ENCODE results near the gene KBTBD3. TPM values are rescaled to one million over a fixed set of nuclear protein-coding genes. Genes with fewer than 3 reads are reported as not detected.

The KBTBD3 gene
- total RNA-seq, 1 donor from 2014 or later = 8.9 TPM

DNA sequence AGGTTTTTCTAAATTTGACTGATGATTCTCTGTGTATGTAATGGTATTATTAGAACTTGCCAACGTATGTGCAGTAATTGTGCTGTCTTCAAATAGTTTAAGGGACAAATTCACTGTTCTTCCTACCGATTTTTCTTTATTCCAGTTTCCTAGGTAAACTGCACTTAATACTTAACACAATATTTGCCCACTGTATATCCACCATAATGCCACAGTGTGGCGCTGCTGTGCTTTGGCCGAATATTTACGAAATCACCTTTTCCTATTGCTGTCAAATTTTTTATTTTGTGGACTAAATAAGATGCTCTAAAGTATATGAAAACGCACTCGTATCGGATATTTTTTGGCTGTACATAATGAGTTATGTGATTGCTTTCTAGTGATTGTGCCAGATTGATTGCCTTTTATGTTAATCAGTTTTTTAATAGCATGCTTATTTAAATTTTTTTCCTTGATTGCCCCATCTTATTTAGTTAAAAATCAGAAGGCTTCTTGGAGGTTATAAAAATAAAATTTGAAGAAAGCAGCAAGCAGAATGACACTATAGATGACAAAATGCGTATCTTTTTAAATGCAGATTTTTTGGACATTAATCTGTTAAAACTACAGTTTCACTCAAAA is 10.8 kb upstream of the KBTBD3 start:
- peak; percentile 62 for DNase-seq
- Mint-ChIP-seq H3K27ac (ENCODE audit: unreplicated experiment) (no peak overlapping the region), H3K4me3 (ENCODE audit: unreplicated experiment) (peak overlapping the region; percentile 53), H3K4me1 (ENCODE audit: low read depth, unreplicated experiment) (peaks cover 20% of the 10 kb centered on the region), H3K27me3 (ENCODE audit: unreplicated experiment) (no peaks in the 10 kb centered on the region), H3K9me3 (ENCODE audit: unreplicated experiment) (no peaks in the 10 kb centered on the region), H3K36me3 (ENCODE audit: unreplicated experiment) (no peaks in the 10 kb centered on the region)
- TF ChIP-seq, protein P1, sequence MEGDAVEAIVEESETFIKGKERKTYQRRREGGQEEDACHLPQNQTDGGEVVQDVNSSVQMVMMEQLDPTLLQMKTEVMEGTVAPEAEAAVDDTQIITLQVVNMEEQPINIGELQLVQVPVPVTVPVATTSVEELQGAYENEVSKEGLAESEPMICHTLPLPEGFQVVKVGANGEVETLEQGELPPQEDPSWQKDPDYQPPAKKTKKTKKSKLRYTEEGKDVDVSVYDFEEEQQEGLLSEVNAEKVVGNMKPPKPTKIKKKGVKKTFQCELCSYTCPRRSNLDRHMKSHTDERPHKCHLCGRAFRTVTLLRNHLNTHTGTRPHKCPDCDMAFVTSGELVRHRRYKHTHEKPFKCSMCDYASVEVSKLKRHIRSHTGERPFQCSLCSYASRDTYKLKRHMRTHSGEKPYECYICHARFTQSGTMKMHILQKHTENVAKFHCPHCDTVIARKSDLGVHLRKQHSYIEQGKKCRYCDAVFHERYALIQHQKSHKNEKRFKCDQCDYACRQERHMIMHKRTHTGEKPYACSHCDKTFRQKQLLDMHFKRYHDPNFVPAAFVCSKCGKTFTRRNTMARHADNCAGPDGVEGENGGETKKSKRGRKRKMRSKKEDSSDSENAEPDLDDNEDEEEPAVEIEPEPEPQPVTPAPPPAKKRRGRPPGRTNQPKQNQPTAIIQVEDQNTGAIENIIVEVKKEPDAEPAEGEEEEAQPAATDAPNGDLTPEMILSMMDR (IDR thresholded peaks at IDR 0.05; ENCODE audit: partially characterized antibody, unreplicated experiment) = peak; percentile 92

DNA sequence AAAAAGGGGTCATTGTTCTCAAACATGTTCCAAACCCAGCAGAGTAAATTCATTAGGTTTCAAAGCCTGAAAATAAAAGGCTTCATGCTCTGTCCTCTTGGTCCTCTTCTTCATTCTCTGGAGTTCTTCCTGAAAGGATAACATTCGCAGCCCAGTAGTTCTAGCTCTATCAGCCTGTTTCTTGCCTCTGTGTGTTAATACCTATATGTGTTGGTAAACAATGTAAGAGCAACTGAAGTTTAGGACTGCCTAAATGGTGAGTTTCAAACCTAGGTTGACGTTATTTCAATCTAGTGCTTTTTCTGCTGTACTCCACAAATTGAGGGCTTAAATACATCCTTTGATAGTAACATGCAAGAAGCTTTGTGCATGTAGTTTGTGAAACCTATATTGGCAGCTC is 9.7 kb upstream of the KBTBD3 start:
- no peaks in the 10 kb centered on the region for H3K27me3 Mint-ChIP-seq (ENCODE audit: unreplicated experiment)
- H3K27ac Mint-ChIP-seq (ENCODE audit: unreplicated experiment) = peak overlapping the region; percentile 40
- H3K36me3 Mint-ChIP-seq (ENCODE audit: unreplicated experiment) = no peaks in the 10 kb centered on the region
- peaks cover 23% of the 10 kb centered on the region for H3K4me1 Mint-ChIP-seq (ENCODE audit: low read depth, unreplicated experiment)
- no peak for DNase-seq
- no peaks in the 10 kb centered on the region for H3K9me3 Mint-ChIP-seq (ENCODE audit: unreplicated experiment)
- H3K4me3 Mint-ChIP-seq (ENCODE audit: unreplicated experiment) = peak overlapping the region; percentile 3
- TF ChIP-seq, protein P1 (IDR thresholded peaks at IDR 0.05; ENCODE audit: partially characterized antibody, unreplicated experiment) = no peak

DNA sequence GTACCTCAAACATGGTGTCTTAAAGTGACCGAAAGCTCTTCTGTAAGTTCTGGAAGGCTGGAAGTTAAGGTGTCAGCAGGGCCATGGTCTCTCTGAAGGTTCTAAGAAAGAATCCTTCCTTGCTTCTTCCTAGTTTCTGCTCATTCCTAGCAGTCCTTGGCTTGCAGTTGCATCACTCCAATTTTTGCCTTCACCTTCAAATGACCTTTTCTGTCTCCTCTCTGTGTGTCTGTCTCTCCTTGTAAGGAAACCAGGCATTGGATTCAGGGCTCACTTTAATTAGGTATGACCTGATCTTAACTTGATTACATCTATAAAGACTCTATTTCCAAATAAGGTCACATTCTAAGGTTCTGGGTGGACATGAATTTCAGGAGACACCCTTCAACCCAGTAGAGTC is 9.0 kb upstream of the KBTBD3 start:
- Mint-ChIP-seq H3K27ac (ENCODE audit: unreplicated experiment) (peak overlapping the region; percentile 40), H3K27me3 (ENCODE audit: unreplicated experiment) (no peaks in the 10 kb centered on the region), H3K9me3 (ENCODE audit: unreplicated experiment) (no peaks in the 10 kb centered on the region), H3K4me3 (ENCODE audit: unreplicated experiment) (peak overlapping the region; percentile 1), H3K4me1 (ENCODE audit: low read depth, unreplicated experiment) (peaks cover 26% of the 10 kb centered on the region), H3K36me3 (ENCODE audit: unreplicated experiment) (no peaks in the 10 kb centered on the region)
- TF ChIP-seq, protein P1 (IDR thresholded peaks at IDR 0.05; ENCODE audit: partially characterized antibody, unreplicated experiment) = no peak
- DNase-seq = no peak

DNA sequence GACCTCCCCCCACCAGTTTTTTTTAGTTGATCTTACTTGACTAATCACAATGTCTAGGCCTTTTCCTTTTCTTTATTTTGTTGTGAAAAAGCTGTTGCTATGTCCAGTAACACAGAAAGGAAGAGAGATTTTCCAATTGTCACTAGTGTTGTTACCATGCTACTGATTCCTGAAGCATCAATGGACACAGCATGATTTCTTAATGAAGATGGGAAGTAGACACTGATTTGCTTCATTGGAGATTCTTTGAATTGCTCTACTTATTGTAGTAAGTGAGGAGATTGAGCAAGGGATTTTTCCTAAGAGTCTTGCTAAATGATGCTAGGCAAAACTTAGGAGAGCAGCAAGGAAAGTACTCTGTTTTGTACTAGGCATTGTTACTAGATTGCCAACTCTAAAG is 4.9 kb upstream of the KBTBD3 start:
- H3K4me3 Mint-ChIP-seq (ENCODE audit: unreplicated experiment) = peak overlapping the region; percentile 68
- peaks cover 21% of the 10 kb centered on the region for H3K4me1 Mint-ChIP-seq (ENCODE audit: low read depth, unreplicated experiment)
- H3K27me3 Mint-ChIP-seq (ENCODE audit: unreplicated experiment) = peaks cover 3% of the 10 kb centered on the region
- no peaks in the 10 kb centered on the region for H3K36me3 Mint-ChIP-seq (ENCODE audit: unreplicated experiment)
- H3K9me3 Mint-ChIP-seq (ENCODE audit: unreplicated experiment) = peaks cover 2% of the 10 kb centered on the region
- TF ChIP-seq, protein P1 (IDR thresholded peaks at IDR 0.05; ENCODE audit: partially characterized antibody, unreplicated experiment) = no peak
- H3K27ac Mint-ChIP-seq (ENCODE audit: unreplicated experiment) = peak overlapping the region; percentile 36
- no peak for DNase-seq

DNA sequence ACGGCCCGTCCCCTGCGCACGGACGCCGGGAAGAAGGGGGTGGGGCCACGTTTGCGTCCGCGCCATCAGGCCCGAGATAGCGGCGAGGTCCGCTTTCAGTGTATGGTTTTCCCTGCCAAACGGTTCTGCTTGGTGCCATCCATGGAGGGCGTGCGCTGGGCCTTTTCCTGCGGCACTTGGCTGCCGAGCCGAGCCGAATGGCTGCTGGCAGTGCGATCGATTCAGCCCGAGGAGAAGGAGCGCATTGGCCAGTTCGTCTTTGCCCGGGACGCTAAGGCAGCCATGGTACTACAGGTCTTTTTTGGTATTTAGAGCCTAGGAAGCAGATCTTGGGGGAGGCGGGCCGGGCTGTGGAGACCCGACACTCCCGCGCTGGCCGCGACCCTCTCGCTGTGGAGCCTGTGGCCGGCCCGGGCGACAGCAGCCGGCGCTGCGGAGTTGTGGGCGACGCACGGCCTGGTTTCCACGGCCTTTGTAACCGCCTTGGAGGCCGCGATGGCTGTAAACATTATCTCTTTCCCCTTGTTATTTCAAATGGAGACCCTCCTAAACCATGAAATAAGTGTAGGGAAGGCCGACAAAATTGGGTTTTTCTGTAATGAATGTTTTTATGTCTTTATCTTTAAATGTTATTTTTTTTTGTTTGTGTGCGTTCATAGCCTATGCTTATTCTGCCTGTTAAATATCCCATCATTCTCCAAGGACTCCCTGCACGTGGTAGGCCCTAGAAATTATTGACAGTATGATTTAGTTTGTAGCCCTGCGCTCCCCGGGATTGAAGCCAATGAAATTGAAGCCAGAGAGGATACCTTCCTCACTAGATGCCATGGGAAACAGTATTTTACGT is 685 bp upstream of the KBTBD3 start, which contains the start of gene AASDHPPT:
AASDHPPT (plus strand) TSS at position 54 of the 847 bp plus-strand sequence; CDS start at position 103, 49 bp downstream.
- peaks cover 3% of the 10 kb centered on the region for H3K27me3 Mint-ChIP-seq (ENCODE audit: unreplicated experiment)
- TF ChIP-seq, protein P1 (IDR thresholded peaks at IDR 0.05; ENCODE audit: partially characterized antibody, unreplicated experiment) = no peak
- DNase-seq = no peak

More for the DNA sequence above, 685 bp upstream of the KBTBD3 start, which contains the start of gene AASDHPPT:
- Mint-ChIP-seq H3K9me3 (ENCODE audit: unreplicated experiment) (peaks cover 10% of the 10 kb centered on the region), H3K4me1 (ENCODE audit: low read depth, unreplicated experiment) (peaks cover 24% of the 10 kb centered on the region), H3K4me3 (ENCODE audit: unreplicated experiment) (peak within 1 kb of the TSS; percentile 97), H3K36me3 (ENCODE audit: unreplicated experiment) (no peaks in the 10 kb centered on the region), H3K27ac (ENCODE audit: unreplicated experiment) (peak within 1 kb of the TSS; percentile 97)

Data from glutamatergic neuron (in vitro differentiated cells).